ENCODE measurements around the gene SMPX. TPM values are rescaled to one million over a fixed set of nuclear protein-coding genes. Genes with fewer than 3 reads are reported as not detected.

Gene SMPX
- polyA plus RNA-seq, 1 of the 3 experiments (the other 2 are of a cell fraction) = not detected

DNA sequence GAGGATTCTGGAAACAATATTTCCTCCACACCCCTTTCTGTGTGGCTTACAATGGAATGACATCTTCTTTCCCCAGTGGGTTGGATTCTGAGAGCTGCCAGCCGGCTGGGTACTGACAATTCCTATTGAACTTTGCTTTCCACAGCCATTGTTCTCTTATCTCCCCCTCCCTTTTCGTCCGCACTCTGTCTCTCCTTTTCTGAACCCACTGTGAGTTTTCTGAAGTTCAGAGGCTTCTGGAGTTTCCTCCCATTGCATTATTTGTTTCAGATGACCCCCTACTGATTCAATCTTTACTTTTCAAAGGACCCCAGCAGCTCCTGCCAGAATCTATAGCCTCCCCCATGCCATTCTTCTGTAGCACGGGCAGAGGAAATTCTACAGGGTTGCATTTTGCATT, 10.4 kb downstream of the SMPX start:
- Histone ChIP-seq H3K9me3 (no peaks in the 10 kb centered on the region), H3K9ac (no peak overlapping the region), H3K79me2 (ENCODE audit: insufficient read depth) (no peaks in the 10 kb centered on the region), H3K9me2 (no peaks in the 10 kb centered on the region), H3K4me1 (ENCODE audit: control insufficient read depth in 1 of 2, insufficient read depth in 2 of 2, low read depth in 1 of 2, low read length in 1 of 2) (no peaks in the 10 kb centered on the region), H3K27ac (ENCODE audit: low read depth in 2 of 2, low read length in 1 of 2) (no peak overlapping the region), H3K4me3 (ENCODE audit: low read depth in 2 of 2, low read length in 1 of 2) (no peak overlapping the region), H3K36me3 (replicated peaks in 1 of 2; ENCODE audit: control insufficient read depth in 1 of 2, insufficient read depth in 2 of 2, low read length in 1 of 2) (no peaks in the 10 kb centered on the region), H3F3A (replicated peaks; ENCODE audit: insufficient read depth) (no peaks in the 10 kb centered on the region), H2AFZ (ENCODE audit: low read depth) (no peak overlapping the region), H3K4me2 (no peak overlapping the region), H3K27me3 (ENCODE audit: insufficient read depth) (peaks cover 5% of the 10 kb centered on the region; the same call in 1 of the 2 replicates), H4K20me1 (ENCODE audit: insufficient read depth) (no peaks in the 10 kb centered on the region)
- CTCF ChIA-PET = interaction anchor here (0.8 to 1.7 kb wide), 4 partner anchors 11 to 1220 kb away, joined by 3 to 11 read pairs (median 4); partner anchors contain the start of gene SMPX
- POLR2A ChIA-PET = no interaction called here
- WGBS (ENCODE audit: low lambda C conversion rate) = 35% methylated on average over 4 of the region's 4 CpGs
- no peak for TF ChIP-seq SMC3 (IDR thresholded peaks at IDR 0.05; ENCODE audit: low read depth, low read length)
- TF ChIP-seq IRF3 (IDR thresholded peaks at IDR 0.05; ENCODE audit: low read depth, low read length) = no peak
- DNase-seq = no peak

DNA sequence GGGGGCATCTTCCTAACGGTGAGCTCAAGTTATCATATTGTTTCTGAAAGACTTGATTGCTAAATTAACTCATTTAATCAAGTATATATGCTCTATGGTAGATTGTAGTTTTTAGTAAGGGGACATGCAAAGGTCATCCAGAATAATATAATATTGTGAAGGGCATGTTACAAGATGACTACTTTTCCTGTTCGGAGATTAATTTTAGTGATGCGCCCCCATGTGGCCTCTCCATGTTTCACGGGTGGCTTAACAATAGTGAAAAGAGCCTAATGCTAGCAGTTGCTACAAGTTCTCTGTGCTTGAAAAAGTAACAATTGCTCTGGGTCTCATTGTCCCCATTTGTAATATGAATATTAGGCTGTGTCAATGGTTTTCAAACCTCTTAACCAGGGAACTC, 12.2 kb downstream of the SMPX start:
- Histone ChIP-seq H3K27ac (ENCODE audit: low read depth in 2 of 2, low read length in 1 of 2) (no peak overlapping the region), H2AFZ (ENCODE audit: low read depth) (no peak overlapping the region), H3K27me3 (ENCODE audit: insufficient read depth) (peaks cover 5% of the 10 kb centered on the region; the same call in 1 of the 2 replicates), H3K4me1 (ENCODE audit: control insufficient read depth in 1 of 2, insufficient read depth in 2 of 2, low read depth in 1 of 2, low read length in 1 of 2) (peaks cover 0 to 3% of the 10 kb centered on the region in 2 experiments; a peak in 1 of 4 replicates), H3K4me2 (no peak overlapping the region), H3K9ac (no peak overlapping the region), H3K4me3 (ENCODE audit: low read depth in 2 of 2, low read length in 1 of 2) (no peak overlapping the region), H3F3A (replicated peaks; ENCODE audit: insufficient read depth) (no peaks in the 10 kb centered on the region), H3K79me2 (ENCODE audit: insufficient read depth) (no peaks in the 10 kb centered on the region), H3K36me3 (replicated peaks in 1 of 2; ENCODE audit: control insufficient read depth in 1 of 2, insufficient read depth in 2 of 2, low read length in 1 of 2) (no peaks in the 10 kb centered on the region), H4K20me1 (ENCODE audit: insufficient read depth) (no peaks in the 10 kb centered on the region), H3K9me3 (no peaks in the 10 kb centered on the region), H3K9me2 (no peaks in the 10 kb centered on the region)
- DNase-seq = peak; percentile 15
- TF ChIP-seq GABPA (IDR thresholded peaks at IDR 0.05; ENCODE audit: low read depth) (no peak), IRF3 (IDR thresholded peaks at IDR 0.05; ENCODE audit: low read depth, low read length) (no peak), GATA2 (CRISPR knock-in tag; IDR thresholded peaks at IDR 0.05) (no peak), RAD21 (IDR thresholded peaks at IDR 0.05; ENCODE audit: low read length) (peak; percentile 61), ZBTB33 (IDR thresholded peaks at IDR 0.05; ENCODE audit: borderline replicate concordance, low read depth) (no peak), ELF1 (IDR thresholded peaks at IDR 0.05) (no peak), SMC3 (IDR thresholded peaks at IDR 0.05; ENCODE audit: low read depth, low read length) (peak; percentile 57), POLR2AphosphoS5 (IDR thresholded peaks at IDR 0.05; ENCODE audit: low read depth, low read length) (no peak), PBX3 (IDR thresholded peaks at IDR 0.05) (no peak), MEF2A (IDR thresholded peaks at IDR 0.05; ENCODE audit: borderline replicate concordance, low read depth) (no peak), FOXM1 (IDR thresholded peaks at IDR 0.05; ENCODE audit: low read depth) (no peak), YY1 (IDR thresholded peaks at IDR 0.05; ENCODE audit: low read depth) (no peak), NRF1 (IDR thresholded peaks at IDR 0.05; ENCODE audit: low read depth, low read length) (no peak), NFIC (IDR thresholded peaks at IDR 0.05; ENCODE audit: borderline replicate concordance) (no peak), RXRA (IDR thresholded peaks at IDR 0.05; ENCODE audit: borderline replicate concordance, low read depth) (no peak), RCOR1 (IDR thresholded peaks at IDR 0.05; ENCODE audit: low read length) (no peak), TCF12 (IDR thresholded peaks at IDR 0.05) (no peak)
- TF ChIP-seq, protein P1, sequence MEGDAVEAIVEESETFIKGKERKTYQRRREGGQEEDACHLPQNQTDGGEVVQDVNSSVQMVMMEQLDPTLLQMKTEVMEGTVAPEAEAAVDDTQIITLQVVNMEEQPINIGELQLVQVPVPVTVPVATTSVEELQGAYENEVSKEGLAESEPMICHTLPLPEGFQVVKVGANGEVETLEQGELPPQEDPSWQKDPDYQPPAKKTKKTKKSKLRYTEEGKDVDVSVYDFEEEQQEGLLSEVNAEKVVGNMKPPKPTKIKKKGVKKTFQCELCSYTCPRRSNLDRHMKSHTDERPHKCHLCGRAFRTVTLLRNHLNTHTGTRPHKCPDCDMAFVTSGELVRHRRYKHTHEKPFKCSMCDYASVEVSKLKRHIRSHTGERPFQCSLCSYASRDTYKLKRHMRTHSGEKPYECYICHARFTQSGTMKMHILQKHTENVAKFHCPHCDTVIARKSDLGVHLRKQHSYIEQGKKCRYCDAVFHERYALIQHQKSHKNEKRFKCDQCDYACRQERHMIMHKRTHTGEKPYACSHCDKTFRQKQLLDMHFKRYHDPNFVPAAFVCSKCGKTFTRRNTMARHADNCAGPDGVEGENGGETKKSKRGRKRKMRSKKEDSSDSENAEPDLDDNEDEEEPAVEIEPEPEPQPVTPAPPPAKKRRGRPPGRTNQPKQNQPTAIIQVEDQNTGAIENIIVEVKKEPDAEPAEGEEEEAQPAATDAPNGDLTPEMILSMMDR (IDR thresholded peaks at IDR 0.05) = peak; percentile 78
- 10% methylated on average over 4 of the region's 4 CpGs for WGBS (ENCODE audit: low lambda C conversion rate)
- CTCF ChIA-PET = interaction anchor here (0.6 to 2.1 kb wide), 14 partner anchors 9 to 1215 kb away, joined by 3 to 11 read pairs (median 4); partner anchors contain the start of gene SMPX
- POLR2A ChIA-PET = no interaction called here
